Skeletal muscle satellite cell (primary cell): ENCODE measurements around the gene AIM2.
A peak's percentile ranks its signal among the peaks of the same experiment; 100 is the strongest.
"Not testable (repeated sequence)": the region's sequence is repeated elsewhere in the genome, so short reads cannot be mapped to it uniquely, and the experiment has no call there.

ENCODE experiments used
- H3K27me3 ChIP-seq: 2 replicates; pipeline ENCODE4 v1.7.0; 2013; ENCODE audit warnings: low read length; ENCODE audit not compliant: control insufficient read depth, insufficient read depth
- H3K36me3 ChIP-seq: 2 replicates; pipeline ENCODE4 v1.7.0; 2013; ENCODE audit warnings: mild to moderate bottlenecking, control low read depth, low read length; ENCODE audit not compliant: insufficient read depth
- H3K4me1 ChIP-seq: 2 replicates; pipeline ENCODE4 v1.7.0; 2013; ENCODE audit warnings: low read length; ENCODE audit not compliant: control insufficient read depth, insufficient read depth
- H3K4me2 ChIP-seq: 2 replicates; pipeline ENCODE4 v1.7.0; 2013; ENCODE audit warnings: mild to moderate bottlenecking, low read length
- H3K4me3 ChIP-seq: 2 replicates; pipeline ENCODE4 v1.7.0; 2013; ENCODE audit warnings: low read length
- H3K9ac ChIP-seq: 2 replicates; pipeline ENCODE4 v1.7.0; 2013; ENCODE audit warnings: mild to moderate bottlenecking, low read depth, low read length, moderate library complexity
- H3K9me3 ChIP-seq: replicated peaks from 2 replicates; pipeline ENCODE4 v1.7.0; 2013; ENCODE audit warnings: mild to moderate bottlenecking, control low read depth, low read length

The AIM2 gene

GRCh38 chr1:159071970-159072582, 4.5 kb downstream of the AIM2 start:
- no peaks in the 10 kb centered on the region for H3K9me3 ChIP-seq
- no peak overlapping the region for H3K4me2 ChIP-seq
- H3K36me3 ChIP-seq, result no peaks in the 10 kb centered on the region
- no peak overlapping the region for H3K4me3 ChIP-seq
- peaks cover 2% of the 10 kb centered on the region for H3K4me1 ChIP-seq
- no peak overlapping the region for H3K9ac ChIP-seq
- no peaks in the 10 kb centered on the region for H3K27me3 ChIP-seq

DNA sequence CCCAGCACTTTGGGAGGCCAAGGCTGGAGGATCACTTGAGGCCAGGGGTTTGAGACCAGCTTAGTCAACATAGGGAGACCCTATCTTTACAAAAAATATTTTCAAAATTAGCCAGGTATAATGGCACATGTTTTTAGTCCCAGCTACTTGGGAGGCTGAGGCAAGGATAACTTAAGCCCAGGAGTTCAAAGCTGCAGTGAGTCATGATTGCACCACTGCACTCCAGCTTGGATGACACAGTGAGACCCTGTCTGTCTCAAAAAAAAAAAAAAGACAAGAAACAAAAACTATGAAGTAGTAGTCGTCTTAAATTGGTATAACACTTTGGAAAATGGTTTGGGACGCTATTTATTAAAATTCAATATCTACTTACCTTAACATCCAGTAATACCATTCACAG, 7.7 kb downstream of the AIM2 start:
- H3K9me3 ChIP-seq, result no peaks in the 10 kb centered on the region
- H3K9ac ChIP-seq, result no peak overlapping the region
- no peaks in the 10 kb centered on the region for H3K27me3 ChIP-seq
- no peak overlapping the region for H3K4me3 ChIP-seq
- H3K4me1 ChIP-seq, result peaks cover 2% of the 10 kb centered on the region
- H3K4me2 ChIP-seq, result no peak overlapping the region
- H3K36me3 ChIP-seq, result no peaks in the 10 kb centered on the region

GRCh38 chr1:159067699-159068621, 8.6 kb downstream of the AIM2 start:
- Histone ChIP-seq H3K27me3 (no peaks in the 10 kb centered on the region), H3K4me1 (peaks cover 2% of the 10 kb centered on the region), H3K4me3 (no peak overlapping the region), H3K36me3 (no peaks in the 10 kb centered on the region), H3K9ac (no peak overlapping the region), H3K9me3 (no peaks in the 10 kb centered on the region), H3K4me2 (no peak overlapping the region)

DNA sequence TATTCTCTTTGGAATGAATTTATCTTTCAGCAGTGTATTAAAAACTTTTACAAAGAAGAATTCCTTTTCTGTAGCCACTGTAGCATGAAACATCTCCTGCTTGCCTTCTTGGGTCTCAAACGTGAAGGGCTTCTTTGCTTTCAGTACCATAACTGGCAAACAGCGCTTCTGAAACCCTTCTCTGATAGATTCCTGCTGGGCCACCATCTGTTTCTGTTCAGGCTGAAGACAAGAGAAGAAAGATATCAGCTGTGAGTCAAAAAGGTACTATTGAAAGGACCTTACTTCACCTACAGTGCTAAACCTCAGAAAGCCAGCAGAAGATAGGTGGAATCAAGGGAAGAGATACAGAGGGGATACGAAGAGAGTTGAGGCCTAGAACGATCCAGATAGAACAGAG, 10.5 kb downstream of the AIM2 start:
- Histone ChIP-seq H3K9me3 (no peaks in the 10 kb centered on the region), H3K4me2 (no peak overlapping the region), H3K27me3 (no peaks in the 10 kb centered on the region), H3K4me1 (peaks cover 2% of the 10 kb centered on the region), H3K36me3 (no peaks in the 10 kb centered on the region), H3K9ac (no peak overlapping the region), H3K4me3 (no peak overlapping the region)

DNA sequence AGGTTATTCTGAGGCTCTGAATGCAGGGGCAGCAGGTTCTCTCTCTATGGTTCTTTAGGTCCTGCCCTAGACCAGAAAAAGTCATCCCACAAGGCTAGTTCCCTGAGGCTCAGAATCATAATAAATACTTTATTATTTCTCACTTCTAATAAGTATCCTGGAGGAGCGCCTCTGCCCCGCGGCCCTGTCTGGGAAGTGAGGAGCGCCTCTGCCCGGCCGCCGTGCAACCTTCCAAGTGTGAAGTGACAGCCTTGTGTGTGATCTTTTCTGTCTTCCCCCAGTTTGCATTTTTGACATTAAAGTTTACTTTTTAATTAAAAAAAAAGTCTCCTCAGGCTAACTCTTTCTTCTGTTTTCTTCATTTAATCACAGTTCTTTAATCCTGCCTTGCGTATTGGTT, 11.5 kb downstream of the AIM2 start:
- peaks cover 2% of the 10 kb centered on the region for H3K4me1 ChIP-seq
- H3K9me3 ChIP-seq, result no peaks in the 10 kb centered on the region
- no peak overlapping the region for H3K9ac ChIP-seq
- H3K4me3 ChIP-seq, result no peak overlapping the region
- H3K36me3 ChIP-seq, result no peaks in the 10 kb centered on the region
- H3K4me2 ChIP-seq, result no peak overlapping the region
- no peaks in the 10 kb centered on the region for H3K27me3 ChIP-seq

DNA sequence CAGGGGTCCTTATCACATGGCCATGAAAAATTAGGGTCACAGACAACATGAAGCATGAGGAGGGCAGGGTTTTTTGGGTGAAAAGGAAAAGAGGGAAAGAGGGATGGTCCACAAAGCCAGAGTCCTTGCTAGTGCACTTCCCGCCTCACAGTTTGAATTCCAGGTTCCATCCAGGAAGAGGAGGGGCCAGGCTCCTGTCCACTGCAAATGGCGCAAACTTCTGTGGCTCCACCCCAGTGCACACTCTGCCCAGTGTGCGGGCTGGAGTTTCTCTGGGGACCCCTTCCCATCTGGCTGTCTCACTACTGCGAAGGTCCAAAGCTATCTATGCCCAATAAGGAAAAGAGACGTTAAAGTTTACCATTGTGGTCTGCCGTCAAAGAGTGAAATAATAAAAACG, 17.8 kb downstream of the AIM2 start:
- Histone ChIP-seq H3K4me1 (peaks cover 9% of the 10 kb centered on the region), H3K4me3 (no peak overlapping the region), H3K36me3 (peaks cover 25% of the 10 kb centered on the region), H3K27me3 (no peaks in the 10 kb centered on the region), H3K9ac (no peak overlapping the region), H3K9me3 (no peaks in the 10 kb centered on the region), H3K4me2 (no peak overlapping the region)

GRCh38 chr1:159056069-159056698, 20.4 kb downstream of the AIM2 start:
- no peak overlapping the region for H3K4me2 ChIP-seq
- peaks cover 42% of the 10 kb centered on the region for H3K36me3 ChIP-seq
- peaks cover 9% of the 10 kb centered on the region for H3K4me1 ChIP-seq
- H3K4me3 ChIP-seq, result no peak overlapping the region
- no peaks in the 10 kb centered on the region for H3K9me3 ChIP-seq
- H3K9ac ChIP-seq, result no peak overlapping the region
- no peaks in the 10 kb centered on the region for H3K27me3 ChIP-seq

GRCh38 chr1:159055181-159055641, 21.4 kb downstream of the AIM2 start:
- Histone ChIP-seq H3K4me3 (no peak overlapping the region), H3K4me2 (no peak overlapping the region), H3K9me3 (no peaks in the 10 kb centered on the region), H3K27me3 (no peaks in the 10 kb centered on the region), H3K9ac (no peak overlapping the region), H3K4me1 (peaks cover 9% of the 10 kb centered on the region), H3K36me3 (peaks cover 51% of the 10 kb centered on the region)

GRCh38 chr1:159054427-159054826, 22.1 kb downstream of the AIM2 start:
- H3K9ac ChIP-seq, result no peak overlapping the region
- H3K36me3 ChIP-seq, result peaks cover 52% of the 10 kb centered on the region
- no peaks in the 10 kb centered on the region for H3K9me3 ChIP-seq
- peaks cover 9% of the 10 kb centered on the region for H3K4me1 ChIP-seq
- no peak overlapping the region for H3K4me3 ChIP-seq
- no peaks in the 10 kb centered on the region for H3K27me3 ChIP-seq
- H3K4me2 ChIP-seq, result peak overlapping the region; percentile 6

GRCh38 chr1:159051436-159051835, 25.1 kb downstream of the AIM2 start:
- Histone ChIP-seq H3K4me3 (no peak overlapping the region), H3K4me2 (no peak overlapping the region), H3K9ac (no peak overlapping the region), H3K4me1 (peaks cover 9% of the 10 kb centered on the region), H3K27me3 (no peaks in the 10 kb centered on the region), H3K36me3 (peaks cover 57% of the 10 kb centered on the region), H3K9me3 (no peaks in the 10 kb centered on the region)

DNA sequence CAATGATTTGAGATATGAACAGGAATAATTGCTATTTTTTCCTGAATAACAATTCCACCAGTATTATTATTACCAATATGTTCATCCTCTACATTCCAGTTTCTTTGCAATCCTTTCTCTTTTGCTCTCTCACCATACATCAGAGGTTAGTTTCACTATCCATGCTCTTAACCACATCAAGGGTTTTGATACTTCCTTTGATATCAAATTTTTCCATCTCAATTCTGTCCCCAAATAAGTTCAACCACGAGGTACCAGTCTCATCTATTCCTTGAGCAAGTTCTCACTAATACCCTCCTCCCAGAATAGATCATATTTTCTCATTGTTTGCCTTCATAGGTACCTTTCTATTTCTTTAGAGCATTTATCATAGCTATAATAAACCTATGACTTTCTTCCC, 30.1 kb downstream of the AIM2 start:
- not testable (repeated sequence) for H3K4me3 ChIP-seq, H3K27me3 ChIP-seq, H3K4me2 ChIP-seq, H3K9ac ChIP-seq, H3K9me3 ChIP-seq, H3K4me1 ChIP-seq
- peaks cover 46% of the 10 kb centered on the region for H3K36me3 ChIP-seq
